K562 (cell line): ENCODE results near the gene FAM161A. TPM values are rescaled to one million over a fixed set of nuclear protein-coding genes. Genes with fewer than 3 reads are reported as not detected.

ENCODE experiments used
- BCL6 ChIP-seq: fragments of 250-450 bp; sonication (Bioruptor Pico); IDR thresholded peaks from 2 replicates; pipeline ENCODE4 v1.4.0; 2020
- BHLHE40 ChIP-seq: IDR thresholded peaks from 2 replicates; pipeline ENCODE4 v1.6.1; 2011; ENCODE audit warnings: low read length, improper control_type of control experiment
- CCAR2 ChIP-seq: fragments of 200-400 bp; formaldehyde crosslinking; IDR thresholded peaks from 2 replicates; pipeline ENCODE4 v1.6.1; 2017; ENCODE audit warnings: mild to moderate bottlenecking, low read depth, low read length
- CEBPB ChIP-seq: fragments of 450-650 bp; IDR thresholded peaks from 2 replicates; pipeline ENCODE4 v1.6.1; 2016; ENCODE audit warnings: missing genetic modification characterization, missing compliant biosample characterization
- ELF4 ChIP-seq: fragments of 450-650 bp; formaldehyde crosslinking; IDR thresholded peaks from 2 replicates; pipeline ENCODE4 v1.4.0; 2022; ENCODE audit warnings: missing genetic modification characterization
- FOXK1 ChIP-seq: sonication (generic); formaldehyde crosslinking; IDR thresholded peaks from 2 replicates; pipeline ENCODE4 v1.8.0; 2022; ENCODE audit warnings: missing genetic modification reagents, mild to moderate bottlenecking, borderline replicate concordance
- JUND ChIP-seq, 2 experiments: IDR thresholded peaks; 2 replicates in 1 of 2; 3 replicates in 1 of 2; pipeline ENCODE4 v1.6.1; 2011; ENCODE audit warnings: borderline replicate concordance in 2 of 2, low read depth in 2 of 2, low read length in 2 of 2, improper control_type of control experiment in 1 of 2, missing biosample characterization in 1 of 2, missing genetic modification characterization in 1 of 2, missing genetic modification reagents in 1 of 2
- MAFG ChIP-seq: fragments of 450-650 bp; conservative IDR thresholded peaks from 2 replicates; pipeline ENCODE4 v1.6.1; 2016; ENCODE audit warnings: missing genetic modification characterization, missing compliant biosample characterization
- NFYB ChIP-seq: IDR thresholded peaks from 2 replicates; pipeline ENCODE4 v1.6.1; 2011; ENCODE audit warnings: mild to moderate bottlenecking, moderate library complexity; ENCODE audit not compliant: insufficient read length; ENCODE audit errors: extremely low read depth
- NR1H2 ChIP-seq: sonication (generic); formaldehyde crosslinking; IDR thresholded peaks from 2 replicates; pipeline ENCODE4 v1.4.0; 2020; ENCODE audit warnings: mild to moderate bottlenecking, missing genetic modification reagents
- NR2C1 ChIP-seq, 2 experiments: fragments of 450-650 bp; IDR thresholded peaks; 2 replicates each; pipeline ENCODE4 v1.6.1; 2017; ENCODE audit warnings: mild to moderate bottlenecking in 2 of 2, antibody characterized with exemption in 1 of 2, inconsistent platforms in 1 of 2, missing compliant biosample characterization in 1 of 2, missing genetic modification characterization in 1 of 2
- NR4A1 ChIP-seq, 2 experiments: fragments of 250-450 bp in 1 of 2; fragments of 450-650 bp in 1 of 2; sonication (Bioruptor Pico) in 1 of 2; IDR thresholded peaks; 2 replicates each; pipeline versions ENCODE4 v1.4.0 to v1.6.1; 2016 to 2020; ENCODE audit warnings: mild to moderate bottlenecking in 2 of 2, missing compliant biosample characterization in 1 of 2, missing genetic modification characterization in 1 of 2, moderate library complexity in 1 of 2
- PBX2 ChIP-seq, 2 experiments: IDR thresholded peaks in 1 of 2; conservative IDR thresholded peaks in 1 of 2; 2 replicates each; pipeline ENCODE4 v1.6.1; 2016; ENCODE audit warnings: low read depth in 2 of 2, mild to moderate bottlenecking in 1 of 2, missing compliant biosample characterization in 1 of 2, missing genetic modification characterization in 1 of 2, moderate library complexity in 1 of 2
- PPARD ChIP-seq: fragments of 250-450 bp; sonication (Bioruptor Pico); IDR thresholded peaks from 2 replicates; pipeline ENCODE4 v1.8.0; 2022; ENCODE audit warnings: inconsistent platforms, mild to moderate bottlenecking, moderate library complexity
- RBM22 ChIP-seq: fragments of 200-400 bp; formaldehyde crosslinking; IDR thresholded peaks from 2 replicates; pipeline ENCODE4 v1.6.1; 2018; ENCODE audit warnings: low read length, low read depth; ENCODE audit not compliant: poor library complexity, severe bottlenecking
- RFX1 ChIP-seq: fragments of 450-650 bp; IDR thresholded peaks from 2 replicates; pipeline ENCODE4 v1.6.1; 2016; ENCODE audit warnings: mild to moderate bottlenecking, moderate library complexity
- SMARCA5 ChIP-seq: fragments of 450-650 bp; IDR thresholded peaks from 2 replicates; pipeline ENCODE4 v1.6.1; 2016
- SRF ChIP-seq, 2 experiments: fragments of 250-450, 450-650 bp in 1 of 2; sonication (Bioruptor Pico) in 1 of 2; sonication (generic) in 1 of 2; formaldehyde crosslinking; IDR thresholded peaks; 2 replicates each; pipeline versions ENCODE4 v1.5.0 to v1.5.1; 2020 to 2022; ENCODE audit warnings: mild to moderate bottlenecking in 1 of 2, missing genetic modification reagents in 1 of 2
- STAT5A ChIP-seq: IDR thresholded peaks from 2 replicates; pipeline ENCODE4 v1.6.1; 2012; ENCODE audit warnings: low read length, inconsistent platforms, borderline replicate concordance
- TBP ChIP-seq: optimal IDR thresholded peaks from 2 replicates; pipeline ENCODE3; 2011; ENCODE audit warnings: low read depth, low read length, improper control_type of control experiment
- WHSC1 ChIP-seq: IDR thresholded peaks from one replicate; pipeline ENCODE4 v1.6.1; 2012; ENCODE audit warnings: low read length, control low read depth, inconsistent platforms
- ZC3H4 ChIP-seq: sonication (generic); formaldehyde crosslinking; IDR thresholded peaks from 2 replicates; pipeline ENCODE4 v1.9.0; 2021; ENCODE audit warnings: missing genetic modification reagents, borderline replicate concordance
- ZNF280A ChIP-seq: fragments of 450-650 bp; IDR thresholded peaks from 2 replicates; pipeline ENCODE4 v1.6.1; 2018; ENCODE audit warnings: mild to moderate bottlenecking, low read depth; ENCODE audit not compliant: partially characterized antibody
- ZNF75A ChIP-seq: fragments of 450-650 bp; formaldehyde crosslinking; IDR thresholded peaks from 2 replicates; pipeline ENCODE4 v1.4.0; 2020; ENCODE audit warnings: mild to moderate bottlenecking
- polyA plus RNA-seq, 8 experiments: library from polyadenylated mRNA; depleted of rRNA in 4 of 8; stranded (reverse) in 5 of 8; unstranded in 3 of 8; fragments of >200 nt; fragmentation: Nextera tagmentation in 2 of 8; fragmentation: Illumina TruSeq in 1 of 8; extraction: Ambion mirVana in 2 of 8; extraction: Trizol in 1 of 8; gene quantifications; 2 replicates each; pipeline versions ENCODE4 v1.2.1 to v1.2.3, GENCODE V29; 2011 to 2014; ENCODE audit warnings: inconsistent platforms in 1 of 8, missing spikeins in 1 of 8
- total RNA-seq, 7 experiments: library from RNA; depleted of rRNA in 6 of 7; stranded (reverse); fragments of >200 nt in 6 of 7; fragmentation: Illumina TruSeq in 2 of 7; extraction: Trizol in 2 of 7; gene quantifications; 2 replicates each; pipeline versions ENCODE4 v1.2.1 to v1.2.3, GENCODE V29; 2011 to 2021; ENCODE audit warnings: low replicate concordance in 1 of 7

Gene FAM161A
- total and polyA plus RNA-seq, 9 of the 15 experiments (the other 6 are each of a cell fraction or from before 2014, with no cell fraction given) = 0.27 to 1.4 (median 0.80) TPM

DNA sequence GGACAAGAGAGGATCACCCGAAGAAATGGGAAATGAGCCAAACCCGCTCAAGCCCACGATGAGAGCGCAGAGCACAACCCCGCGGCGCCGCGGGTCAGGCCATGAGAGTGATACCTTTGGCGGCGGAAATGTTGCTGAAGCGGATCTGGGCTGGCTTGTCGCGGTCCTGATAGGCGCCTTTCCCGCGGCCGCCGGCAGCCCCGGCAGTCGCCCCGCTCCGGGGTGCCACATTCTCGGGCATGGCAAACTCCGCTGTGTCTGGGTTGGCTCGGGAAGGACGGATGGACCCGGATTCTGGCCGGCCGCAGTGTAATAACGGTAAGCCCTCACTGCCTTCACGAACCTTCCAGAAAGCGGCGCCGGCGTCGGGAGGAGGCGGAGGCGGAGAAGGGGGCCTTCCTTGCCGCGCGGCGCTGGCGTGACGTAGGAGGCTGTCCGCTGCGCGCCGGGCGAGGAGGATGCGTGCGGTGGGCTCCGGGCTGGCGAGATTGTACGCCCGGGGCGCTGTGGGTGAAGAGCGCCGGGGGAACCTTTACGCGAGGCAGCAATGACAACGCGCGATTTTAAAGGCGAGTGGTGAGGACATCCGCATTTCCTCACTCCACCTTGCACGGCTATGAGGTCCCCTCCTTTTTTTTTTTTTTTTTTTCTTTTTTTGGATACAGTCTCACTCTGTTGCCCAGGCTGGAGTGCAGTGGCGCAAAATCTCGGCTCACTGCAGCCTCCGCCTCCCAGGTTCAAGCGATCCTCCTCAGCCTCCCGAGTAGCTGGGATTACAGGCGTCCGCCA, 34.6 kb upstream of the FAM161A start, which contains the start of gene CCT4 (continued):
- no peak for TF ChIP-seq PBX2 (CRISPR knock-in tag; IDR thresholded peaks at IDR 0.05; ENCODE audit: low read depth)
- TF ChIP-seq PBX2 (tag; conservative IDR thresholded peaks at IDR 0.05; ENCODE audit: low read depth) = no peak
- no peak for TF ChIP-seq CCAR2
- TF ChIP-seq SRF (CRISPR knock-in tag; IDR thresholded peaks at IDR 0.05) = peak in 1 of 2 experiments; percentile 52; a peak in 1 of 4 replicates
- TF ChIP-seq RFX1 = no peak
- TF ChIP-seq PPARD (CRISPR knock-in tag) = no peak
- no peak for TF ChIP-seq BHLHE40
- no peak for TF ChIP-seq SMARCA5
- 0 out of 2 replicates have a peak, but pooled peaks have one; percentile 24 for TF ChIP-seq FOXK1 (CRISPR knock-in tag)
- TF ChIP-seq JUND (IDR thresholded peaks at IDR 0.05; ENCODE audit: borderline replicate concordance, low read depth, low read length) = no peak
- no peak; the same call in 2 of the 3 replicates for TF ChIP-seq JUND (tag; IDR thresholded peaks at IDR 0.05; ENCODE audit: borderline replicate concordance, low read depth, low read length)
- 0 out of 2 replicates have a peak, but pooled peaks have one; percentile 66 for TF ChIP-seq NR4A1 (CRISPR knock-in tag; IDR thresholded peaks at IDR 0.05)
- TF ChIP-seq NR4A1 (tag; IDR thresholded peaks at IDR 0.05) = 0 out of 2 replicates have a peak, but pooled peaks have one; percentile 63
- no peak for TF ChIP-seq BCL6 (CRISPR knock-in tag)
- peak; percentile 96 for TF ChIP-seq TBP
- TF ChIP-seq MAFG (tag) = no peak; the same call in 1 of the 2 replicates
- no peak for TF ChIP-seq NR1H2 (CRISPR knock-in tag)
- TF ChIP-seq WHSC1 = no peak
- peak; percentile 89 for TF ChIP-seq RBM22
- no peak for TF ChIP-seq ZNF75A
- TF ChIP-seq ZC3H4 (CRISPR knock-in tag) = no peak
- peak; percentile 80 for TF ChIP-seq CEBPB (tag)
- TF ChIP-seq ELF4 (CRISPR knock-in tag) = no peak
- TF ChIP-seq NFYB = no peak
- TF ChIP-seq STAT5A = no peak
- no peak for TF ChIP-seq ZNF280A
- no peak for TF ChIP-seq NR2C1 (IDR thresholded peaks at IDR 0.05)
- TF ChIP-seq NR2C1 (tag; IDR thresholded peaks at IDR 0.05) = no peak
